ENCODE results near the gene LMNA. TPM values are rescaled to one million over a fixed set of nuclear protein-coding genes. Genes with fewer than 3 reads are reported as not detected.

The LMNA gene
- polyA plus RNA-seq, 1 experiment: 840 TPM

GRCh38 chr1:156163712-156164111 lies 49.2 kb downstream of the LMNA start:
- H3K36me3 ChIP-seq (ENCODE audit: control insufficient read depth, insufficient read depth, low read length): no peaks in the 10 kb centered on the region
- no peaks in the 10 kb centered on the region for H3K27me3 ChIP-seq (ENCODE audit: control insufficient read depth, insufficient read depth, low read length)
- H3K4me3 ChIP-seq (ENCODE audit: low read depth, low read length): no peak overlapping the region
- DNase-seq (ENCODE audit: low read depth): no peak
- no peak for TF ChIP-seq CTCF (IDR thresholded peaks at IDR 0.05; ENCODE audit: insufficient read depth, low read depth, low read length)
- CTCF ChIA-PET: interaction anchor here (1.6 to 3.1 kb wide), 2 partner anchors 61 to 67 kb away, joined by 5 to 9 read pairs; no protein-coding TSS in a partner anchor
- POLR2A ChIA-PET: no interaction called here

- Histone ChIP-seq H3K36me3 (ENCODE audit: control insufficient read depth, insufficient read depth, low read length) (no peaks in the 10 kb centered on the region), H3K4me3 (ENCODE audit: low read depth, low read length) (no peak overlapping the region), H3K27me3 (ENCODE audit: control insufficient read depth, insufficient read depth, low read length) (no peaks in the 10 kb centered on the region)
- POLR2A ChIA-PET: no interaction called here
- TF ChIP-seq CTCF (IDR thresholded peaks at IDR 0.05; ENCODE audit: insufficient read depth, low read depth, low read length): no peak
- DNase-seq (ENCODE audit: low read depth): no peak
- CTCF ChIA-PET: interaction anchor here (1.6 to 3.1 kb wide), 2 partner anchors 61 to 67 kb away, joined by 5 to 9 read pairs; no protein-coding TSS in a partner anchor
These were observed 49.8 kb downstream of the LMNA start for GRCh38 chr1:156164125-156164831.

- ChIA-PET CTCF (interaction anchor here (0.6 to 3.1 kb wide), 4 partner anchors 29 to 156 kb away, joined by 3 to 9 read pairs (median 4); no protein-coding TSS in a partner anchor), POLR2A (no interaction called here)
- TF ChIP-seq CTCF (IDR thresholded peaks at IDR 0.05; ENCODE audit: insufficient read depth, low read depth, low read length): no peak
- Histone ChIP-seq H3K27me3 (ENCODE audit: control insufficient read depth, insufficient read depth, low read length) (no peaks in the 10 kb centered on the region), H3K36me3 (ENCODE audit: control insufficient read depth, insufficient read depth, low read length) (no peaks in the 10 kb centered on the region), H3K4me3 (ENCODE audit: low read depth, low read length) (no peak overlapping the region)
- DNase-seq (ENCODE audit: low read depth): no peak
These were observed 50.6 kb downstream of the LMNA start for GRCh38 chr1:156165083-156165482.

- H3K4me3 ChIP-seq (ENCODE audit: low read depth, low read length): no peak overlapping the region
- CTCF ChIA-PET: no interaction called here
- no peaks in the 10 kb centered on the region for H3K27me3 ChIP-seq (ENCODE audit: control insufficient read depth, insufficient read depth, low read length)
- TF ChIP-seq CTCF (IDR thresholded peaks at IDR 0.05; ENCODE audit: insufficient read depth, low read depth, low read length): no peak
- DNase-seq (ENCODE audit: low read depth): no peak
- POLR2A ChIA-PET: no interaction called here
- no peaks in the 10 kb centered on the region for H3K36me3 ChIP-seq (ENCODE audit: control insufficient read depth, insufficient read depth, low read length)
These were observed 53.0 kb downstream of the LMNA start for GRCh38 chr1:156167536-156167935.

GRCh38 chr1:156172696-156173470 lies 58.4 kb downstream of the LMNA start:
- no peaks in the 10 kb centered on the region for H3K36me3 ChIP-seq (ENCODE audit: control insufficient read depth, insufficient read depth, low read length)
- ChIA-PET CTCF (interaction anchor here (1.2 kb wide), 1 partner anchor 45 kb away, joined by 3 read pairs; no protein-coding TSS in a partner anchor), POLR2A (no interaction called here)
- no peak for TF ChIP-seq CTCF (IDR thresholded peaks at IDR 0.05; ENCODE audit: insufficient read depth, low read depth, low read length)
- no peaks in the 10 kb centered on the region for H3K27me3 ChIP-seq (ENCODE audit: control insufficient read depth, insufficient read depth, low read length)
- H3K4me3 ChIP-seq (ENCODE audit: low read depth, low read length): no peak overlapping the region
- no peak for DNase-seq (ENCODE audit: low read depth)

Data from BJ (cell line).